LNCAP (cell line): Measurements from ENCODE around the gene KRT13.

Experiments
- CTCF ChIP-seq: fragments of 450-650 bp; IDR thresholded peaks from 2 replicates; pipeline ENCODE4 v1.5.1; 2017; ENCODE audit warnings: mild to moderate bottlenecking

The KRT13 gene

GRCh38 chr17:41451154-41451728, 54.2 kb downstream of the KRT13 start:
- no peak for TF ChIP-seq CTCF
